Liver (tissue), 3 donors: ENCODE measurements around the gene PLEK2.

Experiments used
- HNF4A ChIP-seq, 2 donors: conservative IDR thresholded peaks; 2 replicates each; pipeline ENCODE4 v1.6.1; 2016; ENCODE audit warnings: antibody characterized with exemption in 2 of 2, mild to moderate bottlenecking in 2 of 2
- JUND ChIP-seq, 2 donors: IDR thresholded peaks; 2 replicates each; pipeline ENCODE4 v1.6.1; 2016; ENCODE audit warnings: antibody characterized with exemption in 2 of 2
- NR2F2 ChIP-seq: IDR thresholded peaks from 2 replicates; pipeline ENCODE4 v1.6.1; 2016; ENCODE audit warnings: antibody characterized with exemption
- RAD21 ChIP-seq, 2 donors: IDR thresholded peaks; 2 replicates each; pipeline ENCODE4 v1.6.1; 2016; ENCODE audit warnings: antibody characterized with exemption in 2 of 2, mild to moderate bottlenecking in 2 of 2
- YY1 ChIP-seq: IDR thresholded peaks from 2 replicates; pipeline ENCODE4 v1.6.1; 2016; ENCODE audit warnings: antibody characterized with exemption, mild to moderate bottlenecking
- TF ChIP-seq, protein P1 (sequence below): fragments of 150-350 bp; IDR thresholded peaks from 2 replicates; pipeline ENCODE4 v1.5.1; 2017; ENCODE audit warnings: improper control_type of control experiment, low read depth, low read length; ENCODE audit not compliant: missing input control
- TF ChIP-seq, protein P2 (sequence below): IDR thresholded peaks from 2 replicates; pipeline ENCODE4 v1.6.1; 2016; ENCODE audit warnings: antibody characterized with exemption
- donor health status: healthy.
- donor health status: healthy.

DNA sequence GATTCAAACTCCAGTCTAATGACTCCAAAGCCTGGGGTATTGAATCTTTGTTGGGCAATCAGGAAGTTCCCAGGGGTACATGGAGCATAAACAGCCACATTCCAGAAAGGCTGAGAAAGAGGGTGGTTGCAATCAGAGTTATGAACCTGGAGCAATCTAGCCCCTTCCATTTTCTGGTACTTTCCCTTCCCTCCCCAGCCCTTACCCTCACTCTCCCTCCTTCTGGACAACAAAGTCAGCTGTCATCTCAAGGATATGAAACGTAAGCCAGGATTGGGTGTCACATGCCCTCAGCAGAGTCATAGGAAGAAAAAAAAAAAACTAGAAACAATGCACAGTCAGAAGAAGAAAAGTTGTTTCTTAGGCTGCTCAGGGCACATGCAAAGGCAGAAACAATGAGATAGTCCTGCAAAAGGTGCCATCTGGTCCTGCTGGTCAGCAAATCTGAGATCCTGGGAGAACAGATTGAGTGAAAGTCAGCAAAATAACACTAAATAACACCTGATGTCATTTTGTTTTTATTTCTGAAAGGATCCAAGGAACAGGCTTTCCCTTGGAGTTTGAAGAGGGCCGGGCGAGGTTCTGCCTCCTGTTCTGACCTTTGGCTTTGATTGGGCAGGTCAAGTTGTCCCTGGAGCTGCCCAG lies 49.5 kb upstream of the PLEK2 start:
- TF ChIP-seq, protein P1, sequence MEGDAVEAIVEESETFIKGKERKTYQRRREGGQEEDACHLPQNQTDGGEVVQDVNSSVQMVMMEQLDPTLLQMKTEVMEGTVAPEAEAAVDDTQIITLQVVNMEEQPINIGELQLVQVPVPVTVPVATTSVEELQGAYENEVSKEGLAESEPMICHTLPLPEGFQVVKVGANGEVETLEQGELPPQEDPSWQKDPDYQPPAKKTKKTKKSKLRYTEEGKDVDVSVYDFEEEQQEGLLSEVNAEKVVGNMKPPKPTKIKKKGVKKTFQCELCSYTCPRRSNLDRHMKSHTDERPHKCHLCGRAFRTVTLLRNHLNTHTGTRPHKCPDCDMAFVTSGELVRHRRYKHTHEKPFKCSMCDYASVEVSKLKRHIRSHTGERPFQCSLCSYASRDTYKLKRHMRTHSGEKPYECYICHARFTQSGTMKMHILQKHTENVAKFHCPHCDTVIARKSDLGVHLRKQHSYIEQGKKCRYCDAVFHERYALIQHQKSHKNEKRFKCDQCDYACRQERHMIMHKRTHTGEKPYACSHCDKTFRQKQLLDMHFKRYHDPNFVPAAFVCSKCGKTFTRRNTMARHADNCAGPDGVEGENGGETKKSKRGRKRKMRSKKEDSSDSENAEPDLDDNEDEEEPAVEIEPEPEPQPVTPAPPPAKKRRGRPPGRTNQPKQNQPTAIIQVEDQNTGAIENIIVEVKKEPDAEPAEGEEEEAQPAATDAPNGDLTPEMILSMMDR, result no peak
- TF ChIP-seq HNF4A (conservative IDR thresholded peaks at IDR 0.05) (no peak), YY1 (no peak), NR2F2 (no peak), JUND (IDR thresholded peaks at IDR 0.05) (no peak), RAD21 (IDR thresholded peaks at IDR 0.05) (no peak)
- TF ChIP-seq, protein P2, sequence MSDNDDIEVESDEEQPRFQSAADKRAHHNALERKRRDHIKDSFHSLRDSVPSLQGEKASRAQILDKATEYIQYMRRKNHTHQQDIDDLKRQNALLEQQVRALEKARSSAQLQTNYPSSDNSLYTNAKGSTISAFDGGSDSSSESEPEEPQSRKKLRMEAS, result no peak
